ENCODE results near the gene NR1D1. TPM values are rescaled to one million over a fixed set of nuclear protein-coding genes. Genes with fewer than 3 reads are reported as not detected.

Gene NR1D1
- total and polyA plus RNA-seq, 2 of the 13 experiments (the other 11 are each of a cell fraction or from before 2014, with no cell fraction given), result 2.1 to 2.7 TPM

DNA sequence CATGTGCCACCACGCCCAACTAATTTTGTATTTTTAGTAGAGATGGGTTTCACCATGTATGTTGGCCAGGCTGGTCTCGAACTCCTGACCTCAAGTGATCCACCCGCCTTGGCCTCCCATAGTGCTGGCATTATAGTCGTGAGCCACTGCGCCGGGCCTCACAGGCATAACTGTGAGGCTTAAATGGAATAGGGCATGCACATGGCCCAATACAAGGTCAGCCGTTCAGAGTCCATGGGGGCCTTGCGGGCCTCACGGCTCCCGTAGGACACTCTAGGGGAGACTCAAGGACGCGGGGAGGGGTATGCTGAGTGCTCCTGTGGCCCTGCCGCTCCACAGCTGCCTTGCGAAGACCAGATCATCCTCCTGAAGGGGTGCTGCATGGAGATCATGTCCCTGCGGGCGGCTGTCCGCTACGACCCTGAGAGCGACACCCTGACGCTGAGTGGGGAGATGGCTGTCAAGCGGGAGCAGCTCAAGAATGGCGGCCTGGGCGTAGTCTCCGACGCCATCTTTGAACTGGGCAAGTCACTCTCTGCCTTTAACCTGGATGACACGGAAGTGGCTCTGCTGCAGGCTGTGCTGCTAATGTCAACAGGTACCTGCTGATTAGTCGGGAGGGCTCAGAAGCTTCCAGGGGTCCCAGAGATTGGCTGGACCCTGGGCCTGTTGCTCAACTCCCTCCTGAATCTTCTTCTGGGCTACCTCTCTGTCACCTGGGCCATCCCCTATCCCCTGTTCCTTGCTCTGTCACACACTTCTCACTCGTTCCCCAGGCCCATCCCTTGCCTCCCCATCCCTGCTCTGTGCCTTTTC, 12.3 kb downstream of the NR1D1 start (continued):
- TF ChIP-seq, protein P1, sequence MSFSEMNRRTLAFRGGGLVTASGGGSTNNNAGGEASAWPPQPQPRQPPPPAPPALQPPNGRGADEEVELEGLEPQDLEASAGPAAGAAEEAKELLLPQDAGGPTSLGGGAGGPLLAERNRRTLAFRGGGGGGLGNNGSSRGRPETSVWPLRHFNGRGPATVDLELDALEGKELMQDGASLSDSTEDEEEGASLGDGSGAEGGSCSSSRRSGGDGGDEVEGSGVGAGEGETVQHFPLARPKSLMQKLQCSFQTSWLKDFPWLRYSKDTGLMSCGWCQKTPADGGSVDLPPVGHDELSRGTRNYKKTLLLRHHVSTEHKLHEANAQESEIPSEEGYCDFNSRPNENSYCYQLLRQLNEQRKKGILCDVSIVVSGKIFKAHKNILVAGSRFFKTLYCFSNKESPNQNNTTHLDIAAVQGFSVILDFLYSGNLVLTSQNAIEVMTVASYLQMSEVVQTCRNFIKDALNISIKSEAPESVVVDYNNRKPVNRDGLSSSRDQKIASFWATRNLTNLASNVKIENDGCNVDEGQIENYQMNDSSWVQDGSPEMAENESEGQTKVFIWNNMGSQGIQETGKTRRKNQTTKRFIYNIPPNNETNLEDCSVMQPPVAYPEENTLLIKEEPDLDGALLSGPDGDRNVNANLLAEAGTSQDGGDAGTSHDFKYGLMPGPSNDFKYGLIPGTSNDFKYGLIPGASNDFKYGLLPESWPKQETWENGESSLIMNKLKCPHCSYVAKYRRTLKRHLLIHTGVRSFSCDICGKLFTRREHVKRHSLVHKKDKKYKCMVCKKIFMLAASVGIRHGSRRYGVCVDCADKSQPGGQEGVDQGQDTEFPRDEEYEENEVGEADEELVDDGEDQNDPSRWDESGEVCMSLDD (CRISPR knock-in tag; IDR thresholded peaks at IDR 0.05; ENCODE audit: borderline replicate concordance), result no peak
- TF ChIP-seq ZNF317 (CRISPR knock-in tag; IDR thresholded peaks at IDR 0.05) (peak; percentile 91), ZNF724P (CRISPR knock-in tag; IDR thresholded peaks at IDR 0.05; ENCODE audit: borderline replicate concordance) (no peak), ZNF496 (CRISPR knock-in tag; IDR thresholded peaks at IDR 0.05; ENCODE audit: insufficient replicate concordance) (no peak), NFATC3 (CRISPR knock-in tag; IDR thresholded peaks at IDR 0.05) (no peak), TP53 (CRISPR knock-in tag; conservative IDR thresholded peaks at IDR 0.05) (no peak), JDP2 (CRISPR knock-in tag; IDR thresholded peaks at IDR 0.05; ENCODE audit: borderline replicate concordance) (no peak), HOXA3 (CRISPR knock-in tag; IDR thresholded peaks at IDR 0.05) (peak; percentile 65), REL (CRISPR knock-in tag; conservative IDR thresholded peaks at IDR 0.05) (no peak), ZSCAN21 (CRISPR knock-in tag; IDR thresholded peaks at IDR 0.05; ENCODE audit: borderline replicate concordance) (no peak), ZNF30 (CRISPR knock-in tag; IDR thresholded peaks at IDR 0.05) (no peak), TBL1XR1 (IDR thresholded peaks at IDR 0.05; ENCODE audit: borderline replicate concordance, low read length, partially characterized antibody) (no peak), FOXJ3 (CRISPR knock-in tag; IDR thresholded peaks at IDR 0.05; ENCODE audit: borderline replicate concordance) (no peak), GATA4 (IDR thresholded peaks at IDR 0.05; ENCODE audit: borderline replicate concordance, low read depth) (no peak)
- TF ChIP-seq, protein P2, sequence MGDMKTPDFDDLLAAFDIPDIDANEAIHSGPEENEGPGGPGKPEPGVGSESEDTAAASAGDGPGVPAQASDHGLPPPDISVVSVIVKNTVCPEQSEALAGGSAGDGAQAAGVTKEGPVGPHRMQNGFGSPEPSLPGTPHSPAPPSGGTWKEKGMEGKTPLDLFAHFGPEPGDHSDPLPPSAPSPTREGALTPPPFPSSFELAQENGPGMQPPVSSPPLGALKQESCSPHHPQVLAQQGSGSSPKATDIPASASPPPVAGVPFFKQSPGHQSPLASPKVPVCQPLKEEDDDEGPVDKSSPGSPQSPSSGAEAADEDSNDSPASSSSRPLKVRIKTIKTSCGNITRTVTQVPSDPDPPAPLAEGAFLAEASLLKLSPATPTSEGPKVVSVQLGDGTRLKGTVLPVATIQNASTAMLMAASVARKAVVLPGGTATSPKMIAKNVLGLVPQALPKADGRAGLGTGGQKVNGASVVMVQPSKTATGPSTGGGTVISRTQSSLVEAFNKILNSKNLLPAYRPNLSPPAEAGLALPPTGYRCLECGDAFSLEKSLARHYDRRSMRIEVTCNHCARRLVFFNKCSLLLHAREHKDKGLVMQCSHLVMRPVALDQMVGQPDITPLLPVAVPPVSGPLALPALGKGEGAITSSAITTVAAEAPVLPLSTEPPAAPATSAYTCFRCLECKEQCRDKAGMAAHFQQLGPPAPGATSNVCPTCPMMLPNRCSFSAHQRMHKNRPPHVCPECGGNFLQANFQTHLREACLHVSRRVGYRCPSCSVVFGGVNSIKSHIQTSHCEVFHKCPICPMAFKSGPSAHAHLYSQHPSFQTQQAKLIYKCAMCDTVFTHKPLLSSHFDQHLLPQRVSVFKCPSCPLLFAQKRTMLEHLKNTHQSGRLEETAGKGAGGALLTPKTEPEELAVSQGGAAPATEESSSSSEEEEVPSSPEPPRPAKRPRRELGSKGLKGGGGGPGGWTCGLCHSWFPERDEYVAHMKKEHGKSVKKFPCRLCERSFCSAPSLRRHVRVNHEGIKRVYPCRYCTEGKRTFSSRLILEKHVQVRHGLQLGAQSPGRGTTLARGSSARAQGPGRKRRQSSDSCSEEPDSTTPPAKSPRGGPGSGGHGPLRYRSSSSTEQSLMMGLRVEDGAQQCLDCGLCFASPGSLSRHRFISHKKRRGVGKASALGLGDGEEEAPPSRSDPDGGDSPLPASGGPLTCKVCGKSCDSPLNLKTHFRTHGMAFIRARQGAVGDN (CRISPR knock-in tag; IDR thresholded peaks at IDR 0.05), result peak; percentile 34; the same call in 1 of the 2 replicates
- TF ChIP-seq, protein P3, sequence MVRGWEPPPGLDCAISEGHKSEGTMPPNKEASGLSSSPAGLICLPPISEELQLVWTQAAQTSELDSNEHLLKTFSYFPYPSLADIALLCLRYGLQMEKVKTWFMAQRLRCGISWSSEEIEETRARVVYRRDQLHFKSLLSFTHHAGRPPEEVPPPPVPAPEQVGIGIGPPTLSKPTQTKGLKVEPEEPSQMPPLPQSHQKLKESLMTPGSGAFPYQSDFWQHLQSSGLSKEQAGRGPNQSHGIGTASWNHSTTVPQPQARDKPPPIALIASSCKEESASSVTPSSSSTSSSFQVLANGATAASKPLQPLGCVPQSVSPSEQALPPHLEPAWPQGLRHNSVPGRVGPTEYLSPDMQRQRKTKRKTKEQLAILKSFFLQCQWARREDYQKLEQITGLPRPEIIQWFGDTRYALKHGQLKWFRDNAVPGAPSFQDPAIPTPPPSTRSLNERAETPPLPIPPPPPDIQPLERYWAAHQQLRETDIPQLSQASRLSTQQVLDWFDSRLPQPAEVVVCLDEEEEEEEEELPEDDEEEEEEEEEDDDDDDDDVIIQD (CRISPR knock-in tag; IDR thresholded peaks at IDR 0.05; ENCODE audit: low read depth), result no peak
- TF ChIP-seq, protein P4, sequence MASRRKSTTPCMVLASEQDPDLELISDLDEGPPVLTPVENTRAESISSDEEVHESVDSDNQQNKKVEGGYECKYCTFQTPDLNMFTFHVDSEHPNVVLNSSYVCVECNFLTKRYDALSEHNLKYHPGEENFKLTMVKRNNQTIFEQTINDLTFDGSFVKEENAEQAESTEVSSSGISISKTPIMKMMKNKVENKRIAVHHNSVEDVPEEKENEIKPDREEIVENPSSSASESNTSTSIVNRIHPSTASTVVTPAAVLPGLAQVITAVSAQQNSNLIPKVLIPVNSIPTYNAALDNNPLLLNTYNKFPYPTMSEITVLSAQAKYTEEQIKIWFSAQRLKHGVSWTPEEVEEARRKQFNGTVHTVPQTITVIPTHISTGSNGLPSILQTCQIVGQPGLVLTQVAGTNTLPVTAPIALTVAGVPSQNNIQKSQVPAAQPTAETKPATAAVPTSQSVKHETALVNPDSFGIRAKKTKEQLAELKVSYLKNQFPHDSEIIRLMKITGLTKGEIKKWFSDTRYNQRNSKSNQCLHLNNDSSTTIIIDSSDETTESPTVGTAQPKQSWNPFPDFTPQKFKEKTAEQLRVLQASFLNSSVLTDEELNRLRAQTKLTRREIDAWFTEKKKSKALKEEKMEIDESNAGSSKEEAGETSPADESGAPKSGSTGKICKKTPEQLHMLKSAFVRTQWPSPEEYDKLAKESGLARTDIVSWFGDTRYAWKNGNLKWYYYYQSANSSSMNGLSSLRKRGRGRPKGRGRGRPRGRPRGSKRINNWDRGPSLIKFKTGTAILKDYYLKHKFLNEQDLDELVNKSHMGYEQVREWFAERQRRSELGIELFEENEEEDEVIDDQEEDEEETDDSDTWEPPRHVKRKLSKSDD (CRISPR knock-in tag; IDR thresholded peaks at IDR 0.05; ENCODE audit: low read depth), result peak; percentile 84
